Suprapubic skin (tissue), 3 donors: ENCODE measurements around the gene CDKN1A.

ENCODE experiments used
- CTCF ChIP-seq, 2 donors: fragments of 200-600 bp in 1 of 2; fragments of 450-650 bp in 1 of 2; sonication (generic) in 1 of 2; IDR thresholded peaks; one replicate each; pipeline ENCODE4 v1.5.1; 2016 to 2019; ENCODE audit warnings: antibody characterized with exemption in 2 of 2, mild to moderate bottlenecking in 1 of 2, moderate library complexity in 1 of 2
- POLR2AphosphoS5 ChIP-seq, 3 donors: sonication (generic); formaldehyde crosslinking; IDR thresholded peaks; one replicate each; pipeline ENCODE4 v1.6.1; 2017; ENCODE audit warnings: antibody characterized with exemption in 3 of 3

- TF ChIP-seq CTCF (IDR thresholded peaks at IDR 0.05) (no peak), POLR2AphosphoS5 (IDR thresholded peaks at IDR 0.05) (no peak)
These were observed 8.4 kb downstream of the CDKN1A start for GRCh38 chr6:36686668-36687513.
